Measurements from ENCODE around the gene TMEM212.
"Not testable (repeated sequence)": the region's sequence is repeated elsewhere in the genome, so short reads cannot be mapped to it uniquely, and the experiment has no call there.

Gene TMEM212

DNA sequence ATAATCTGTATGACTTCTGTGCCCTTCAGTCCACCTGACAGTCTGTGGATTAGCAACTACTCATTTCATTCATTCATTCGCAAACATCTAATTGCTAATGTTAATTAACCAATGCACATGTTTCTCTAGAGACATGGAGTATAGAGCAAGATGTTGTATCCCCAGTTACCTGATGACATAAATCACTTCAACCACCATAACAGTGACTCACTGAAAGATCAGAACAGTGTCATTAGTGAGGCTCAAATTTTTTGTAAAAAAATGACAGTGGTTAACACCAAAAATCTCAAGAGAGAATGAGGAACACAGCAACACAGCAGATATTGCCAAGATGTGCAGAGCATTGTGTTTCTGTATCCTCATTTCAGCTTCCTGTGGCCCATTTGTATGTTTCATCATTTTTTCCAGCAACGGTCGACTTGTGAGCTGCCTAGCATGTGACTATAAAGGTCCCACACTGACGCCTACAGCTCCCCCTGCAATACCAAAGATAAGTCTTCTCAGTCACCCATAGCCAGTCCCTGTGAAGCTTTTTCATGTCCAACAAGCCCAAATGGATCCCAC lies 29.2 kb upstream of the TMEM212 start:
- H3K27ac ChIP-seq = no peak overlapping the region
- TF ChIP-seq, protein P1, sequence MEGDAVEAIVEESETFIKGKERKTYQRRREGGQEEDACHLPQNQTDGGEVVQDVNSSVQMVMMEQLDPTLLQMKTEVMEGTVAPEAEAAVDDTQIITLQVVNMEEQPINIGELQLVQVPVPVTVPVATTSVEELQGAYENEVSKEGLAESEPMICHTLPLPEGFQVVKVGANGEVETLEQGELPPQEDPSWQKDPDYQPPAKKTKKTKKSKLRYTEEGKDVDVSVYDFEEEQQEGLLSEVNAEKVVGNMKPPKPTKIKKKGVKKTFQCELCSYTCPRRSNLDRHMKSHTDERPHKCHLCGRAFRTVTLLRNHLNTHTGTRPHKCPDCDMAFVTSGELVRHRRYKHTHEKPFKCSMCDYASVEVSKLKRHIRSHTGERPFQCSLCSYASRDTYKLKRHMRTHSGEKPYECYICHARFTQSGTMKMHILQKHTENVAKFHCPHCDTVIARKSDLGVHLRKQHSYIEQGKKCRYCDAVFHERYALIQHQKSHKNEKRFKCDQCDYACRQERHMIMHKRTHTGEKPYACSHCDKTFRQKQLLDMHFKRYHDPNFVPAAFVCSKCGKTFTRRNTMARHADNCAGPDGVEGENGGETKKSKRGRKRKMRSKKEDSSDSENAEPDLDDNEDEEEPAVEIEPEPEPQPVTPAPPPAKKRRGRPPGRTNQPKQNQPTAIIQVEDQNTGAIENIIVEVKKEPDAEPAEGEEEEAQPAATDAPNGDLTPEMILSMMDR (conservative IDR thresholded peaks at IDR 0.05) = no peak

DNA sequence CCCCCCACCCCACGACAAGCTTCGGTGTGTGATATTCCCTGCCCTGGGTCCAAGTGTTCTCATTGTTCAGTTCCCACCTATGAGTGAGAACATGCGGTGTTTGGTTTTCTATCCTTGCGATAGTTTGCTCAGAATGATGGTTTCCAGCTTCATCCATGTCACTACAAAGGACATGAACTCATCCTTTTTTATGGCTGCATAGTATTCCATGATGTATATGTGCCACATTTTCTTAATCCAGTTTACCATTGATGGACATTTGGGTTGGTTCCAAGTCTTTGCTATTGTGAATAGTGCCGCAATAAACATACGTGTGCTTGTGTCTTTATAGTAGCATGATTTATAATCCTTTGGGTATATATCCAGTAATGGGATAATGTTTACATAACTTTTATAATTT lies 28.5 kb upstream of the TMEM212 start:
- not testable (repeated sequence) for H3K27ac ChIP-seq

DNA sequence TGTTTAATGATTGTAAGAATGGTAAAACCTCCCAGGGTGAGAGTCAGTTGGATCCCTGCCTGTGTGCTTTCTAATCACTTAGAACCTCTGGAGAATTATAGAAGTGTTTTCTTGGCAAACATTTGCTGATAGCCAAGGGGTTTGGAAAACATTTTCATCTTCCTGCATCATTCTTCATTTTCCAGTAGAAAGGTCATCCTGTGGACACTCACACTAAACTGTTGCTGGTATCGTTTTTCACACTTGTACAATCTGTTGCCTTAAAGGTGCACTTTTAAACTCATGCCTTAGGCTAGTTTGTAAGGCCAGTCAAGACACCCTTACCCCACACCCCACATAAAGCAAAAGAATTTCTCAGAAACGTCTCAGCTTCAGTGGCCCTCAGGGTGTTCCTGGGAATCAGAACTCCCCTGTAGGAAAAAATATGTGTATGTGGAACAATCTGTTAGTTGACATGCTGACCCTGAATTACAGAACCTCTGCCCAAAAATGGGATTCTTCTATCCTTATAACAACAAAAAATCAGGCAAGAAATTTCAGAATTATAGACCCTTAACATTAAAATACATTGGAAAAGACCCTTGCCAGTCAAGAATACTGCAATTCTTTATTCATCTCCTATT lies 27.1 kb upstream of the TMEM212 start:
- no peak for TF ChIP-seq ZFX (IDR thresholded peaks at IDR 0.05)
- TF ChIP-seq, protein P1 (conservative IDR thresholded peaks at IDR 0.05) = no peak
- H3K27ac ChIP-seq = no peak overlapping the region

DNA sequence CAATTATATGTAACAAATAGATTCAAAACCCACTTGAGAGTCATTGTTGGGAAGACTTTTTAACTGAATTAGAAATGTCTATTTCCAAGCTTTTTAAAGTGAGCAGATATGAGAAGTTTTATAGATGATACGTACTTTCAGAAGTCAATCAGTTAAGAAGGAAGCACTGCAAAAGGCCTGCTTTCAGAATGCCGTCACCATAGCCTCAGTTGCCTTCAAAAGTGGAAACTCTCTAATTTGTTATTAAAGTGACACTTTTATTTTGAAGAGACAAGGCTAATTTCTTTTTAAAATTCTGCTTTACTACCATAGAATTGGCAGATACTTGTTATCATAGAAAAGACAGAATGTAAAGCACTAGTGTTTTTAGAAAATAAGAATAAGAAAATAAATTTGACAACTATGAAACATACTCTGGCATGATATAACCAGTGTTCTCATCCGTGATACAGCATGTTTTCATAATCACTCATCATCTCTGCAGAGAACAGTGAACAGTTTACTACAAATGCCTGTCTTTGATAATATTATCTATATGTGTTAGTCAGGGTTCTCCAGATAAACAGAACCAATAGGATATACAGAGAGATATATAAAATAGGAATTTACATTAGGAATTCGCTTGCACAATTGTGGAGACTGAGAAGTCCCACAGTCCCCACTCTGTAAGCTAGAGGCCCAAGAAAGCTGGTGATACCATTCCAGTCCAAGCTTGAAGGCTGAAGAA lies 25.9 kb upstream of the TMEM212 start:
- H3K27ac ChIP-seq = no peak overlapping the region
- TF ChIP-seq, protein P1 (conservative IDR thresholded peaks at IDR 0.05) = no peak
- no peak for TF ChIP-seq ZFX (IDR thresholded peaks at IDR 0.05)

DNA sequence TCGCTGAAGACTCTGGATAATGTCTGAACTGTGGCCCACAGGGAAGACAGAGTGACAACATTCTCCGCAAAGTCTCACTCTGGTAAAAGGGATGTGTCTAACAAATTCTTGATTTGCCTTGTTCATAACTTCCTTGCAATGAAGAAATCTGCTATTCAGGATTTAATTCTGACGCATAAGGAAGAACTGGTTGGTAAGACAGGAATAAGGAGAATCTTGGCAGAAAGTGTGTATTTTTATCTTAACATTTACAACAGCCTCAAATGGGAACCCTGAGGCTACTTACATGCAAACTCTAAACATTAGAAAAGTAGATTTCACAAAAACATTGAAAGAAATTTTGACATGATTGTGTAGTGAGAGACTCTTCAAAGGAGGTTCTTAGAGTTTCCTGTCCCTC lies 22.1 kb upstream of the TMEM212 start:
- no peak overlapping the region for H3K27ac ChIP-seq
- TF ChIP-seq, protein P1 (conservative IDR thresholded peaks at IDR 0.05) = no peak
- TF ChIP-seq ZFX (IDR thresholded peaks at IDR 0.05) = no peak

DNA sequence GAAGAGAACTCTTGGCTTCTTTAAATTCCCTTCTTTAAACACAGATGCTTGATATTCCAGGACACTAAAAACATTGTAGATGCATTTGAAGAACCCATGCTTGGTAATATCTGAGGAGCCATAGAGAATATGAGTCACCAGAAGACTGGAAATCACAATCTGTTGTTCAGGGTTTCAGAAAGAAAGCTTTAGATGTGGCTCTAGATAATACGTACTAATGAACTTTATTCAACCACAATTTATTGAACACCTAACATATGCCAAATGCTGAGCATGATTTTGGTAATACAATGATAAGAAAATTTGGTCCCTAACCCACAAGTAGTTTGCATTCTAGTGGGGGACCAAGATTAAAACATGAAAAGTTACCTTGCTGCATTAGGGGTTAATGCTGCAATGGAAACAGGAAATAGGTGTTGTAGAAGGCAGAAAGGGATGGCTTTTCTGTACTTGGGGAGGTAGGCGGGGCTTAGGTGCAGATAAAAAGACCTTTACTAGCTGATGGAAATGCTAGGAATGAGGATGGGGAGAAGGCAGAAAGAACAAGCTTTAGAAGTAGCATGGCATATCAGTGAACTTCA lies 21.3 kb upstream of the TMEM212 start:
- no peak for TF ChIP-seq ZFX (IDR thresholded peaks at IDR 0.05)
- TF ChIP-seq, protein P1 (conservative IDR thresholded peaks at IDR 0.05) = no peak
- H3K27ac ChIP-seq = no peak overlapping the region

DNA sequence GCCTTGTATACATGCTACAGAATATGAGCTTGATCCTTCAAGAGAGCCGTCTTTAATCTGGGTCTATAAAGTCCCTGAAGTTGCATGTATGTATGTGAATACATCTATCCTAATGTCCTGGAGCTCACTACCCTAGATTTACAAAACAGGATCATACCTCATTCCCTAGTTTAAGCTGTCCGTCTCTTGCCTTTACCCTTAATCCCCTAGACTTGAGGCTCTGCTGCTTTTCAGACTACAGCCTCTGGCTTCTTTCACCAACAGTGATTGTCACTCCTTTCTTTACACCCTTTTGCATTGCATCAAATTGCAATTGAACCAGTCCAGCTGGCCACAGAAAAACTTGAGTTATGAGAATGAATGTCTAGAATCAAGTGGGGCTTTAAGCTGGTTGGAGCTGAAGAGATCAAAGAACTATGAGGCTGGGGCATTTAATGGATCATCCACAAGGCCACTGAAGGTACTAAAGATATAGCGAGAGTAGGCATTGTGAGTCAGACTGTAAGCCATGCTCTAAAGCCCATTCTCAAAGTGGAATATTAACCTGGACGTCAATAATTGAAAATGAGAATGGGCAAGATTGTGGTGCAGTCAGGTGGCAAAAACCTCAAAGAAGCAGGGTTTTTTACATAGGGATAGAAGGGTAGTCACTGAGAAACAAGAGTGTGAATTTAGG lies 20.6 kb upstream of the TMEM212 start:
- no peak overlapping the region for H3K27ac ChIP-seq
- TF ChIP-seq, protein P1 (conservative IDR thresholded peaks at IDR 0.05) = no peak
- no peak for TF ChIP-seq ZFX (IDR thresholded peaks at IDR 0.05)

Data from C4-2B (cell line).